Fibroblast of lung (primary cell): Measurements from ENCODE around the gene NFIC.

Source experiments
- CTCF ChIP-seq, 2 donors: IDR thresholded peaks in 1 of 2; conservative IDR thresholded peaks in 1 of 2; 1 replicate in 1 of 2; 2 replicates in 1 of 2; pipeline ENCODE4 v1.5.1; 2011 to 2012; ENCODE audit warnings: low read length in 2 of 2, control low read depth in 1 of 2, inconsistent platforms in 1 of 2, low read depth in 1 of 2, mild to moderate bottlenecking in 1 of 2
- EZH2 ChIP-seq: IDR thresholded peaks from 2 replicates; pipeline ENCODE4 v1.5.1; 2012; ENCODE audit warnings: low read length, control low read depth, mild to moderate bottlenecking; ENCODE audit errors: missing control alignments

GRCh38 chr19:3475449-3475848 is 109.1 kb downstream of the NFIC start:
- no peak for TF ChIP-seq CTCF (conservative IDR thresholded peaks at IDR 0.05 in 1 of 2, IDR thresholded peaks at IDR 0.05 in 1 of 2; ENCODE audit: low read depth in 1 of 2, low read length in 2 of 2)
- TF ChIP-seq EZH2 = no peak
